Neural crest cell (in vitro differentiated cells): ENCODE data around the gene EXT2. TPM values are rescaled to one million over a fixed set of nuclear protein-coding genes. Genes with fewer than 3 reads are reported as not detected.

Experiments used
- DNase-seq: peaks from one replicate; pipeline ENCODE4 v3.0.0; 2021; ENCODE audit warnings: low read depth, mixed read lengths, low spot score
- H3K27ac Mint-ChIP-seq: one replicate; pipeline ENCODE4 v1.8.0; 2021; ENCODE audit warnings: mild to moderate bottlenecking, mixed read lengths; ENCODE audit not compliant: unreplicated experiment
- H3K27me3 Mint-ChIP-seq: 2 replicates; pipeline ENCODE4 v1.8.0; 2021; ENCODE audit warnings: low read depth, mild to moderate bottlenecking, mixed read lengths
- H3K36me3 Mint-ChIP-seq: 2 replicates; pipeline ENCODE4 v1.8.0; 2021; ENCODE audit warnings: low read depth, mild to moderate bottlenecking, mixed read lengths
- H3K4me1 Mint-ChIP-seq: 2 replicates; pipeline ENCODE4 v1.8.0; 2021; ENCODE audit warnings: mixed read lengths
- H3K4me3 Mint-ChIP-seq: one replicate; pipeline ENCODE4 v1.8.0; 2021; ENCODE audit warnings: mild to moderate bottlenecking, mixed read lengths
- H3K9me3 Mint-ChIP-seq: 2 replicates; pipeline ENCODE4 v1.8.0; 2021; ENCODE audit warnings: mixed read lengths
- total RNA-seq: library from RNA; stranded (reverse); gene quantifications from 2 replicates; pipeline ENCODE4 v1.2.1, GENCODE V29; 2021
- TF ChIP-seq, protein P1 (sequence below): fragments of 200-600 bp; sonication (generic); conservative IDR thresholded peaks from 2 replicates; pipeline ENCODE4 v1.5.0; 2021; ENCODE audit warnings: antibody characterized with exemption, mild to moderate bottlenecking

Gene EXT2
- total RNA-seq, 1 donor from 2014 or later: 56.6 TPM

GRCh38 chr11:44226490-44226889, 131.0 kb downstream of the EXT2 start:
- Mint-ChIP-seq H3K9me3 (no peaks in the 10 kb centered on the region), H3K36me3 (peaks cover 2% of the 10 kb centered on the region), H3K27me3 (peaks cover 20% of the 10 kb centered on the region), H3K27ac (no peak overlapping the region), H3K4me3 (no peak overlapping the region), H3K4me1 (no peaks in the 10 kb centered on the region)
- no peak for DNase-seq
- TF ChIP-seq, protein P1, sequence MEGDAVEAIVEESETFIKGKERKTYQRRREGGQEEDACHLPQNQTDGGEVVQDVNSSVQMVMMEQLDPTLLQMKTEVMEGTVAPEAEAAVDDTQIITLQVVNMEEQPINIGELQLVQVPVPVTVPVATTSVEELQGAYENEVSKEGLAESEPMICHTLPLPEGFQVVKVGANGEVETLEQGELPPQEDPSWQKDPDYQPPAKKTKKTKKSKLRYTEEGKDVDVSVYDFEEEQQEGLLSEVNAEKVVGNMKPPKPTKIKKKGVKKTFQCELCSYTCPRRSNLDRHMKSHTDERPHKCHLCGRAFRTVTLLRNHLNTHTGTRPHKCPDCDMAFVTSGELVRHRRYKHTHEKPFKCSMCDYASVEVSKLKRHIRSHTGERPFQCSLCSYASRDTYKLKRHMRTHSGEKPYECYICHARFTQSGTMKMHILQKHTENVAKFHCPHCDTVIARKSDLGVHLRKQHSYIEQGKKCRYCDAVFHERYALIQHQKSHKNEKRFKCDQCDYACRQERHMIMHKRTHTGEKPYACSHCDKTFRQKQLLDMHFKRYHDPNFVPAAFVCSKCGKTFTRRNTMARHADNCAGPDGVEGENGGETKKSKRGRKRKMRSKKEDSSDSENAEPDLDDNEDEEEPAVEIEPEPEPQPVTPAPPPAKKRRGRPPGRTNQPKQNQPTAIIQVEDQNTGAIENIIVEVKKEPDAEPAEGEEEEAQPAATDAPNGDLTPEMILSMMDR: no peak

DNA sequence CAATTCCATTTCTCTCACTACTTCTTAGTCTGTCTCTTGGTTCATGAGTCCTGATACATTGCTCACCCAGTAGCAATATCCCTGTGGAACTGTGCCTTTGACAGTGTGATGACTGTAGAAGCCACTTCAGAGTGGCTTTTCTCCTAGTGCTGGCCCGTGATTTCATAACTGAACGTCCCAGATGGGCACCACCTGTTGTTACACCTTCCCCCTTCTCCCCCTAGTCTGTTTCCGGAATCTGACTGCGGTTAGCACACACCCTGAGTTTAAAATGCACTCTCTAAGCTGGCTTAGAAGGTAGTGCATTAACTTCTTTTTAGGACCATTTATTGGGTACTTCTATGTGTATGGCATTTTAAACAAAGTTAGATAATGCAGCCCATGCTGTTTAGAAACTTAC, 131.5 kb downstream of the EXT2 start:
- no peak for DNase-seq
- Mint-ChIP-seq H3K36me3 (no peaks in the 10 kb centered on the region), H3K4me1 (no peaks in the 10 kb centered on the region), H3K27ac (no peak overlapping the region), H3K27me3 (peaks cover 17% of the 10 kb centered on the region), H3K4me3 (no peak overlapping the region), H3K9me3 (no peaks in the 10 kb centered on the region)
- TF ChIP-seq, protein P1: no peak

DNA sequence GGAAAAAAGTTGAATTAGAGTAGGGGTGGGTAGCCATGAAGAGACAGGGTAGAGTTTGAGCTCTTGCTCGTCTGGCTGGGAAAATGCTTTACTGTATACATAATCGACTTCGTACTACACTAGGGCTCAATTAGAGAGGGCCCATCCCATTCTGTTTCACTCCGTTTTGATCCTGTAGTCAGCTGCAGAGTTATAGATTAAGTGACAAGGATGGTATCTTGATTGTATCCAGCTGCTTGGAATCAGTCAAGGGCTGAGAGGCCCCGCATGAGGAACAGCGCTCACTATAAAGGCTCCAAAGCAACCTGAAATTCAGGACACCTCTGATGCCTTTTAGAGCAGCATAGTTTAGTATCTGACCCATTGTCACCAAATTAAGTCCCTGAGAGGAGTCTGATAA, 132.9 kb downstream of the EXT2 start:
- Mint-ChIP-seq H3K9me3 (no peaks in the 10 kb centered on the region), H3K4me3 (no peak overlapping the region), H3K27me3 (peaks cover 9% of the 10 kb centered on the region), H3K4me1 (no peaks in the 10 kb centered on the region), H3K36me3 (no peaks in the 10 kb centered on the region), H3K27ac (no peak overlapping the region)
- no peak for DNase-seq
- TF ChIP-seq, protein P1: no peak

GRCh38 chr11:44229098-44229497, 133.6 kb downstream of the EXT2 start:
- Mint-ChIP-seq H3K36me3 (no peaks in the 10 kb centered on the region), H3K9me3 (no peaks in the 10 kb centered on the region), H3K4me3 (no peak overlapping the region), H3K27me3 (peaks cover 9% of the 10 kb centered on the region), H3K4me1 (no peaks in the 10 kb centered on the region), H3K27ac (no peak overlapping the region)
- no peak for DNase-seq
- TF ChIP-seq, protein P1: no peak

GRCh38 chr11:44229624-44230023, 134.1 kb downstream of the EXT2 start:
- Mint-ChIP-seq H3K27ac (no peak overlapping the region), H3K9me3 (no peaks in the 10 kb centered on the region), H3K36me3 (no peaks in the 10 kb centered on the region), H3K4me3 (no peak overlapping the region), H3K4me1 (no peaks in the 10 kb centered on the region), H3K27me3 (peaks cover 9% of the 10 kb centered on the region)
- DNase-seq: no peak
- TF ChIP-seq, protein P1: no peak

GRCh38 chr11:44235765-44236201, 140.3 kb downstream of the EXT2 start:
- TF ChIP-seq, protein P1: no peak
- Mint-ChIP-seq H3K27me3 (no peaks in the 10 kb centered on the region), H3K36me3 (peaks cover 18% of the 10 kb centered on the region), H3K27ac (no peak overlapping the region), H3K4me1 (no peaks in the 10 kb centered on the region), H3K4me3 (no peak overlapping the region), H3K9me3 (peaks cover 2% of the 10 kb centered on the region)
- no peak for DNase-seq
